ENCODE data around the gene TEAD1.

TEAD1 gene

GRCh38 chr11:12706545-12707499, 32.6 kb downstream of the TEAD1 start:
- no peak overlapping the region for H3K27ac ChIP-seq
- TF ChIP-seq CTCF (IDR thresholded peaks at IDR 0.05), result no peak
- TF ChIP-seq ZFX (IDR thresholded peaks at IDR 0.05; ENCODE audit: borderline replicate concordance), result no peak

DNA sequence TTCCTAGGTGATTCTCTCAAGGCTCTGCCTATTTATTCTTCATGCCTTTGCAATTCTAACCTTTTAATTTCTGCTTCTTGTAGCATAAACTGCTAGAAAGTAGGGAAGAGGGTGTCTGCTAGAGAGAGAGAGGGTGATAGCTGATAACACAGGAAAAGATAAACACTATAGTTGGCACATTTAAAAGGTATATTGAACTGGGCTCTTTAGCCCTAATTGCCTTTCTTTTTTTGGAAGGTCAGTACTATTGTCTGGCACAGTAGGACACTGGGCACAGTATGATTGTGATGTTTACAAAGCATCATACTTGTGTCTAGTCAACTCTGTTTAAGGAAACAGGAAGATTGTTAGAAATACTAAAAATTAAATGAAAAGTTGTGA, 33.3 kb downstream of the TEAD1 start:
- TF ChIP-seq CTCF (IDR thresholded peaks at IDR 0.05), result no peak
- no peak for TF ChIP-seq ZFX (IDR thresholded peaks at IDR 0.05; ENCODE audit: borderline replicate concordance)
- H3K27ac ChIP-seq, result no peak overlapping the region

GRCh38 chr11:12711496-12711895, 37.3 kb downstream of the TEAD1 start:
- TF ChIP-seq ZFX (IDR thresholded peaks at IDR 0.05; ENCODE audit: borderline replicate concordance) (no peak), CTCF (IDR thresholded peaks at IDR 0.05) (no peak)

GRCh38 chr11:12712132-12712531, 37.9 kb downstream of the TEAD1 start:
- TF ChIP-seq ZFX (IDR thresholded peaks at IDR 0.05; ENCODE audit: borderline replicate concordance), result no peak
- no peak for TF ChIP-seq CTCF (IDR thresholded peaks at IDR 0.05)
- H3K27ac ChIP-seq, result no peak overlapping the region

More at GRCh38 chr11:12711496-12711895, 37.3 kb downstream of the TEAD1 start:
- no peak overlapping the region for H3K27ac ChIP-seq

- TF ChIP-seq CTCF (IDR thresholded peaks at IDR 0.05) (no peak), ZFX (IDR thresholded peaks at IDR 0.05; ENCODE audit: borderline replicate concordance) (no peak)
- no peak overlapping the region for H3K27ac ChIP-seq
Observed at GRCh38 chr11:12715131-12715530, 40.9 kb downstream of the TEAD1 start.

GRCh38 chr11:12715941-12716340, 41.7 kb downstream of the TEAD1 start:
- TF ChIP-seq CTCF (IDR thresholded peaks at IDR 0.05) (no peak), ZFX (IDR thresholded peaks at IDR 0.05; ENCODE audit: borderline replicate concordance) (no peak)

GRCh38 chr11:12716816-12717215, 42.6 kb downstream of the TEAD1 start:
- no peak for TF ChIP-seq CTCF (IDR thresholded peaks at IDR 0.05)
- TF ChIP-seq ZFX (IDR thresholded peaks at IDR 0.05; ENCODE audit: borderline replicate concordance), result no peak
- no peak overlapping the region for H3K27ac ChIP-seq

More at GRCh38 chr11:12715941-12716340, 41.7 kb downstream of the TEAD1 start:
- no peak overlapping the region for H3K27ac ChIP-seq

Data from 22Rv1 (cell line).